Thymus (tissue), 11 donors: ENCODE results near the gene LTBP1. TPM values are rescaled to one million over a fixed set of nuclear protein-coding genes. Genes with fewer than 3 reads are reported as not detected.
"Not testable (repeated sequence)": the region's sequence is repeated elsewhere in the genome, so short reads cannot be mapped to it uniquely, and the experiment has no call there.

Experiments used
- DNase-seq, 9 donors: peaks; one replicate each; pipeline ENCODE4 v3.0.0-alpha.2; 2013; ENCODE audit warnings: low spot score in 9 of 9, low read depth in 6 of 9, missing footprints in 1 of 9
- H3K27ac ChIP-seq, 2 donors: one replicate each; pipeline ENCODE4 v1.5.1; 2013; ENCODE audit warnings: control low read depth in 1 of 2, low read depth in 1 of 2, low read length in 1 of 2, mild to moderate bottlenecking in 1 of 2, moderate library complexity in 1 of 2
- H3K27me3 ChIP-seq, 2 donors: one replicate each; pipeline ENCODE4 v1.5.1; 2013; ENCODE audit warnings: low read length in 1 of 2; ENCODE audit not compliant: control insufficient read depth in 2 of 2, insufficient read depth in 1 of 2
- H3K36me3 ChIP-seq, 2 donors: one replicate each; pipeline ENCODE4 v1.5.1; 2013; ENCODE audit warnings: low read length in 1 of 2, mild to moderate bottlenecking in 1 of 2, moderate library complexity in 1 of 2; ENCODE audit not compliant: control insufficient read depth in 2 of 2, insufficient read depth in 2 of 2
- H3K4me1 ChIP-seq, 2 donors: one replicate each; pipeline ENCODE4 v1.5.1; 2013; ENCODE audit warnings: low read length in 2 of 2; ENCODE audit not compliant: control insufficient read depth in 2 of 2, insufficient read depth in 2 of 2
- H3K4me3 ChIP-seq, 2 donors: one replicate each; pipeline ENCODE4 v1.5.1; 2013; ENCODE audit warnings: low read length in 2 of 2, control low read depth in 1 of 2, mild to moderate bottlenecking in 1 of 2
- H3K9me3 ChIP-seq, 2 donors: one replicate each; pipeline ENCODE4 v1.5.1; 2013; ENCODE audit warnings: low read length in 1 of 2, mild to moderate bottlenecking in 1 of 2; ENCODE audit not compliant: control insufficient read depth in 2 of 2, insufficient read depth in 1 of 2
- WGBS: extraction: QIAGEN DNeasy Blood & Tissue Kit; methylation state at CpG from one replicate; pipeline ENCODE4 v1.1.7; 2013; 5-methylcytosine and 5-hydroxymethylcytosine counted together
- polyA plus RNA-seq: library from polyadenylated mRNA; stranded (reverse); fragments of 200-250 nt; gene quantifications from one replicate; pipeline ENCODE4 v1.2.3, GENCODE V29; 2013
- total RNA-seq: library from RNA; stranded (reverse); fragments of 120-200 nt; gene quantifications from one replicate; pipeline ENCODE4 v1.2.4, GENCODE V29; 2013
- donor health status: healthy.

The LTBP1 gene
- total and polyA plus RNA-seq, 2 donors: 13.3 to 17.7 TPM

GRCh38 chr2:32910883-32911598, 35.7 kb upstream of the LTBP1 start:
- Histone ChIP-seq H3K27ac (no peak overlapping the region), H3K36me3 (no peaks in the 10 kb centered on the region), H3K4me3 (no peak overlapping the region), H3K4me1 (no peaks in the 10 kb centered on the region), H3K27me3 (no peaks in the 10 kb centered on the region), H3K9me3 (no peaks in the 10 kb centered on the region)
- 92% methylated on average over 8 of the region's 8 CpGs for WGBS
- DNase-seq: no peak

- H3K9me3 ChIP-seq: no peaks in the 10 kb centered on the region
- H3K27me3 ChIP-seq: no peaks in the 10 kb centered on the region
- no peaks in the 10 kb centered on the region for H3K36me3 ChIP-seq
- no peak overlapping the region for H3K4me3 ChIP-seq
- no peak for DNase-seq
- 95% methylated on average over 1 of the region's 1 CpG for WGBS
- no peaks in the 10 kb centered on the region for H3K4me1 ChIP-seq
- H3K27ac ChIP-seq: no peak overlapping the region
Observed at GRCh38 chr2:32915694-32916093, 31.1 kb upstream of the LTBP1 start.

- H3K9me3 ChIP-seq: no peaks in the 10 kb centered on the region
- no peak for DNase-seq
- no peaks in the 10 kb centered on the region for H3K27me3 ChIP-seq
- H3K36me3 ChIP-seq: no peaks in the 10 kb centered on the region
- H3K4me3 ChIP-seq: no peak overlapping the region
- 94% methylated on average over 6 of the region's 6 CpGs for WGBS
- H3K4me1 ChIP-seq: no peaks in the 10 kb centered on the region
- no peak overlapping the region for H3K27ac ChIP-seq
Observed at GRCh38 chr2:32918774-32919173, 28.0 kb upstream of the LTBP1 start.

GRCh38 chr2:32919901-32920300, 26.9 kb upstream of the LTBP1 start:
- H3K36me3 ChIP-seq, H3K4me1 ChIP-seq, H3K9me3 ChIP-seq, H3K27me3 ChIP-seq, DNase-seq, H3K27ac ChIP-seq, H3K4me3 ChIP-seq: not testable (repeated sequence)
- WGBS: 98% methylated on average over 6 of the region's 6 CpGs

GRCh38 chr2:32921486-32921885, 25.3 kb upstream of the LTBP1 start:
- not testable (repeated sequence) for H3K36me3 ChIP-seq, H3K4me1 ChIP-seq, H3K4me3 ChIP-seq, H3K27me3 ChIP-seq, H3K9me3 ChIP-seq, DNase-seq, H3K27ac ChIP-seq
- 96% methylated on average over 5 of the region's 5 CpGs for whole genome bisulfite sequencing

GRCh38 chr2:32922501-32922900, 24.3 kb upstream of the LTBP1 start:
- Histone ChIP-seq H3K9me3 (no peaks in the 10 kb centered on the region), H3K4me1 (peaks cover 0 to 10% of the 10 kb centered on the region in 2 donors), H3K27me3 (no peaks in the 10 kb centered on the region), H3K36me3 (no peaks in the 10 kb centered on the region), H3K27ac (no peak overlapping the region), H3K4me3 (no peak overlapping the region)
- no peak for DNase-seq
- 91% methylated on average over 1 of the region's 1 CpG for WGBS

- peaks cover 0 to 10% of the 10 kb centered on the region in 2 donors for H3K4me1 ChIP-seq
- DNase-seq: no peak
- no peak overlapping the region for H3K4me3 ChIP-seq
- H3K27me3 ChIP-seq: no peaks in the 10 kb centered on the region
- H3K9me3 ChIP-seq: no peaks in the 10 kb centered on the region
- 96% methylated on average over 2 of the region's 2 CpGs for WGBS
- no peak overlapping the region for H3K27ac ChIP-seq
- no peaks in the 10 kb centered on the region for H3K36me3 ChIP-seq
Observed at GRCh38 chr2:32923109-32923508, 23.6 kb upstream of the LTBP1 start.

- no peaks in the 10 kb centered on the region for H3K9me3 ChIP-seq
- no peaks in the 10 kb centered on the region for H3K27me3 ChIP-seq
- H3K4me3 ChIP-seq: no peak overlapping the region
- H3K4me1 ChIP-seq: peaks cover 0 to 10% of the 10 kb centered on the region in 2 donors
- DNase-seq: no peak
- H3K36me3 ChIP-seq: no peaks in the 10 kb centered on the region
- H3K27ac ChIP-seq: no peak overlapping the region
- WGBS: 92% methylated on average over 5 of the region's 5 CpGs
Observed at GRCh38 chr2:32925283-32925815, 21.4 kb upstream of the LTBP1 start.

- H3K4me3 ChIP-seq: no peak overlapping the region
- no peaks in the 10 kb centered on the region for H3K9me3 ChIP-seq
- no peaks in the 10 kb centered on the region for H3K27me3 ChIP-seq
- H3K27ac ChIP-seq: no peak overlapping the region
- peaks cover 0 to 10% of the 10 kb centered on the region in 2 donors for H3K4me1 ChIP-seq
- no peak for DNase-seq
- WGBS: 98% methylated on average over 6 of the region's 6 CpGs
- no peaks in the 10 kb centered on the region for H3K36me3 ChIP-seq
Observed at GRCh38 chr2:32925976-32926707, 20.6 kb upstream of the LTBP1 start.
